Stimulated activated CD4-positive, alpha-beta T cell treated with anti-CD3 and anti-CD28 coated beads, Interleukin-2, amount 100 ng/mL, for 24 hours (primary cell): ENCODE measurements around the gene PTPN22.

Source experiments
- DNase-seq, 2 donors: peaks; one replicate each; pipeline ENCODE4 v3.0.0-alpha.2; 2020

The PTPN22 gene

DNA sequence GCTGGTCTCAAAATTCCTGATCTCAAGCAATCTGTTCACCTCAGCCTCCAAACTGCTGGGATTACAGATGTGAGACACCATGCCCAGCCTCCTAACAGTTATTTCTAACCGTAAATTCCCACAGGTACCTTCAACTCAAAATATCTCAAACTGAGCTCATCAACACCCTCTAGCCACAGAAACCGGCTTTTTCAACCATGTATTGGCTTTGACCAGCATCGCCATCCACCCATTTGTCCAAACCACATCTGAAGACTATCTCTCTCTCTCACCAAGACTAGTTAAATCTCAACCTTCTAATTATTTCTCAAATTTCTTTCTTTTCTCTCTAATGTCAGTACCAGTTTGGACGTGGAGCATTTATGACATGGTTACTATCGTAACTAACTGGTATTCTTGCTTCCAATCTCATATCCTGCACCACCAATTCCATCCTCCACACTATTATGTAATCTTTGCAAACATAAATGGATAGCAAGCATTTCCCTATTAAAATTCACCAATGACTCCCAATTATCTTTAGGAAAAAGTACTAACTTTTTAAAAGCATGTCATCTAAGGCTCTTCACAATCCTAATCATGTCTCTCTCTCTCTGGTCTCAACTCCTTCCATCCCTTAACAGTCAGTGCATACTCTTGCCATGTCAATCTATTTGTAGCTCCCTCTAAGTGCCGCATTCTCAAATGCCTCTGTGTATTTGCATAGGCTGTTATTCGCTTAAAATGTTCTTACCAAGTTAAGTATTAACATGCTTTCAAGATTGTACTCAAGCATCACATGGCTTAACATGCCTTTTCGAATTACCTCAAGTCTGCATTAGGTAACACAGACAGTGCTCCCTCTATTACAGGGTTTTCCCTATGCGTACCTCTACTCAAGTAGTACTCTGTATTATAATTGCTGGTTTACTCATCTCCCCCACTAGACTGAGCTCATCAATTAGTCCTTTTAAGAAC, 77.4 kb downstream of the PTPN22 start:
- DNase-seq: no peak

DNA sequence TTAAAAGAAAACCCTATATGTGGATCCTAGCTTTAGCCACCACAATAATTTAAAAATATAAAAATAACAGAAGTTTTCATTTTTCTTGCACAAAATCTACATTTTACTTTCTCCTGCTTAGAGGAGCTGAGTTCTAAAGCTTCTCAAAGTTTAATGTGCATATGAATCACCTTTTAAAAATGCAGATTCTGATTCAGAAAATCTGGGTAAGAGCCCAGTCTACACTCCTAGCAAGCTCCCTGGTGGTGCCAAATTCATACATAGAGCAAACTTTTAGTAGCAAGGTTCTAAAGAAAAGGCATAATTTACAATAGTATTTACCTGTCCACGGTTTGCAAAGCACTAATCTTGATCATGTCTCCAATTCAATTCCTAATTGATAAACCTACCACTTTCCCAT, 78.5 kb downstream of the PTPN22 start:
- no peak for DNase-seq

GRCh38 chr1:113792471-113792870, 79.0 kb downstream of the PTPN22 start:
- no peak for DNase-seq

DNA sequence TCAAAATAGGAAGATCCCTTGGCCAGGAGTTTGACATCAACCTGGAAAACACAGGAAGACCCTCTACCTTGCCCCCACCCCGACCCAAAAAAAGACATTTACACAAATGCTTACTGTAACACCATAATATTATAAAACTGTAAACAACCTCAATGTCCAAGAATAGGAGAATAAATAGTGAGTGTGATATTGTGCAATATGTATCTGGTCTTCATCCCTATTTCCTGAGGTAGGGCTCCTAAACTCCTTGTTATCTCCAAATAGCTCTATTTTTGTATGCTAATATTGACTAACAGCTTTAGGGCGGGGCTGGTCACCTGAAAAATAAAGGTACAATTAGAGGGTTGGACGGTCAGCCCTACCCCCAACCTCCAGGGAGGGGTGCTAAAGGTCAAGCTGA, 82.7 kb downstream of the PTPN22 start:
- DNase-seq: no peak

- DNase-seq: no peak
Observed at GRCh38 chr1:113787663-113788062, 83.8 kb downstream of the PTPN22 start.

DNA sequence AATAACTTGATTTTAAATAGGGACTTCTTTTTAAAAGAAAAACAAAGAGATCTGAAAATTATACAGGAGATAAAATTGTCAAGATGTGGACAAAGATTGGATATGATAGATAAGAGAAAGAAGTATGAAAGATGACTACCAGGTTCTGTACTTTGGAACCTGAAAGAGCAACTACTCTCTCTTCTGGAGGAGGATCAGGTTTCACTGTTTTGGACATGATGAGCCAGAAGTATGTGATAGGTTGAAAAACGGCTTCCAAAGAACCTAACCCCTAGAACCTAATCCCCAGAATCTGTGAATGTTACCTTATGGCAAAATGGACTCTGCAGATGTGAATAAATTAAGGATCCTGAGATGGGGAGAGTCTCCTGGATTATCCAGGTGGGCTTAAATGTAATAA, 85.4 kb downstream of the PTPN22 start:
- DNase-seq: no peak

GRCh38 chr1:113784104-113784779, 87.3 kb downstream of the PTPN22 start:
- DNase-seq: peak; percentile 21 to 24

DNA sequence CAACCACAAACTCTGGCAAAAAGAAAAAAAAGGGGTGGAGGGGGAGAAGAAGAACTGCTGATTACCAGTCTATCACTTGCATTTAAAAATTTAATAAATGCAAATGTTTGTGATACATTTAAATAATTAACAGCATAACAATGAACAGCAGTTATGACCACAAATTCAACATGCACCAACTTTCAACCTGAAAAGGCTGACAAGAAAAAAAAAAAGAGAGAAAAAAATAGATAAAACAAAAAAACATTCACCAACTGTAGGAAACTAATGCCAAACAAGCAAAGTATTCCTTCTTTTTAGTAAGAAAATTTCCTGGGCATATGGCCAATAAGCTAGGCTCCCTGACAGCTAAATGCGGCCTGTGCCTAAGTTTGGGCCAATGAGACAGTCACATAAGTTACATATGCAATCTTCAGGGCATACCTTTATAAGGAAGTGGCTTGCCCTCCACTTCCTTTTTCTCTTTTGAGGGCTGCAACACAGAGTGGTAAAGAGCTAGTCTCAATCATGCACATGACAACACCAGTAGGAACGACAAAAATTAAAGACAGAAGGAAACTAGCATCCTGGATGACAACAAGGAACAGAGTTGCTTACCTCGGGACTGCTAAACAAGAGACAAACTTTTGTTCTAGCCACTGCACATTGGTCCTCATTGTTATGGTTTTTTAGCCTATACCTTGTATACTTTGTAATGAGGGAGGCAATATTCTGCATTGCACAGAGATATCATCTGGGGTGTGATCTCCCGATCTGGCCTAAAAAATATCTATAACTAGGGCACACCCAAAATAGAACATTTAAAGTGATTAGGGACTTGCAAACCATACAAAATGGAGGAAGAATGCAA, 88.0 kb downstream of the PTPN22 start:
- DNase-seq: peak; percentile 14 to 32

GRCh38 chr1:113782406-113782805, 89.1 kb downstream of the PTPN22 start:
- DNase-seq: no peak

- no peak for DNase-seq
Observed at GRCh38 chr1:113780374-113781146, 91.0 kb downstream of the PTPN22 start.

DNA sequence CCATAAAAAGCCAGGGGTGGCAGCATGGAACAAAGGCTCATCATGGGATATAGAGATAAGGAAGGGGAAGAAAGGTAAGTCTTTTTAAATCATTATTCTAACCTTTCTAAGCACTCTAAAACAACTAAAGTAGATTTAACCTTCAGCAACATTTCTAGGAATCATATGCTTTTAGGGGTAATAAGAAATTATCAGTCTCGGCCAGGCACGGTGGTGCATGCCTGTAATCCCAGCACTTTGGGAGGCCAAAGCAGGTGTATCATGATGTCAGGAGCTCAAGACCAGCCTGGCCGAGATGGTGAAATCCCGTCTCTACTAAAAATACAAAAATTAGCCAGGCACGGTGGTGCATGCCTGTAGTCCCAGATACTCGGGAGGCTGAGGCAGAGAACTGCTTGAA, 92.0 kb downstream of the PTPN22 start:
- no peak for DNase-seq

- DNase-seq: no peak
Observed at GRCh38 chr1:113777561-113777960, 94.0 kb downstream of the PTPN22 start.

DNA sequence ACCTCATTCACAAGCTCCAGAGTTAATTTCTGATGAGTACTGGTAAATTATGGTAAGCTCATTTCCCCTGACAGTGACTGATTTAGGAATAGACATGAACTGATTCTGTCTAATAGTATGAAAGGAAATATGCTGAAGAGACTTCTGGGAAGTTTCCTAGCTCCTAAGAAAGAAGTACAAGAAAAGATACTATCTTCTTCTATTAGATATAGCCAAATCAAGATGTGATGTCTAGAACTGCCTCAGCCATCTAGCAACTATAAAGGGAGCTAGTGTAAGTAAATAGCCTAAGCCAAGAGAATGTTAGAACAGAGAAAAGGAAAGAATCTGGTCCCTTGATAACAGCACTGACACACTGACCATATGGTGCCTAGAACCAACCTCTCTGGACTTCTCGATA, 101.5 kb downstream of the PTPN22 start:
- DNase-seq: no peak

DNA sequence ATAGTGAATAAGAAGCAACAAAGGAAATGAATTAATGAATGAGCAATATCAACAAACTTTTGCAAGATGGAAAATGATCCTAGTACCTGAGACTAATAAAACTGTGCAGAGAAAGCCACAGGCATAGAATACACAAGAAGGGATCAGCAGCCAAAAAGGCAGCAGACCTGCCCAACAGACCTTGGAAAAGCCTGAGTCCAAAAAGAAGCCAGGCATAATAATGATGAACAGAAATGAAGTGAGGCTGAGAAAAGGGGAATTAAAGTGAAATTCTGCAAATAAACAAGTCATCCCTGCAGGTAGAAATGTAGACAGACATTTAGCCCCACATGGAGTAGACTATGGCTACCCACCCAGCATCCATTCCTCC, 101.9 kb downstream of the PTPN22 start:
- no peak for DNase-seq

- no peak for DNase-seq
Observed at GRCh38 chr1:113768916-113769600, 102.5 kb downstream of the PTPN22 start.

- no peak for DNase-seq
Observed at GRCh38 chr1:113765306-113766230, 105.9 kb downstream of the PTPN22 start.
